NB4 (cell line): ENCODE data around the gene RTL9.

Experiments used
- DNase-seq: peaks from one replicate; pipeline ENCODE4 v3.0.0; 2010; ENCODE audit warnings: low read depth
- H3K4me3 ChIP-seq: one replicate; pipeline ENCODE4 v1.5.1; 2011; ENCODE audit warnings: mild to moderate bottlenecking, low read depth, low read length, moderate library complexity
- CTCF ChIP-seq: IDR thresholded peaks from one replicate; pipeline ENCODE4 v1.5.1; 2012; ENCODE audit warnings: low read depth, low read length
- MAX ChIP-seq: IDR thresholded peaks from 2 replicates; pipeline ENCODE4 v1.6.1; 2011; ENCODE audit warnings: low read depth, low read length
- MYC ChIP-seq: IDR thresholded peaks from 2 replicates; pipeline ENCODE4 v1.6.1; 2011; ENCODE audit warnings: low read depth, low read length
- POLR2A ChIP-seq: IDR thresholded peaks from 2 replicates; pipeline ENCODE4 v1.6.1; 2011; ENCODE audit warnings: mild to moderate bottlenecking; ENCODE audit not compliant: insufficient read length; ENCODE audit errors: extremely low read depth

The RTL9 gene

GRCh38 chrX:110399497-110399896 lies 40.8 kb downstream of the RTL9 start:
- no peak overlapping the region for H3K4me3 ChIP-seq
- TF ChIP-seq POLR2A (no peak), MAX (no peak), MYC (no peak), CTCF (no peak)
- no peak for DNase-seq

- no peak overlapping the region for H3K4me3 ChIP-seq
- no peak for DNase-seq
These were observed 41.3 kb downstream of the RTL9 start for GRCh38 chrX:110399966-110400365.

GRCh38 chrX:110401135-110401534 lies 42.5 kb downstream of the RTL9 start:
- peak; percentile 26 for DNase-seq
- TF ChIP-seq CTCF, result no peak
- TF ChIP-seq POLR2A, result no peak
- no peak for TF ChIP-seq MYC
- no peak for TF ChIP-seq MAX
- no peak overlapping the region for H3K4me3 ChIP-seq

More at GRCh38 chrX:110399966-110400365, 41.3 kb downstream of the RTL9 start:
- no peak for TF ChIP-seq CTCF
- no peak for TF ChIP-seq MAX
- TF ChIP-seq MYC, result no peak
- no peak for TF ChIP-seq POLR2A

- TF ChIP-seq POLR2A (no peak), MAX (no peak), CTCF (no peak), MYC (no peak)
- no peak for DNase-seq
- no peak overlapping the region for H3K4me3 ChIP-seq
These were observed 43.6 kb downstream of the RTL9 start for GRCh38 chrX:110402091-110402849.

- H3K4me3 ChIP-seq, result no peak overlapping the region
- DNase-seq, result no peak
- TF ChIP-seq CTCF, result no peak
- no peak for TF ChIP-seq MYC
- no peak for TF ChIP-seq MAX
These were observed 44.2 kb downstream of the RTL9 start for GRCh38 chrX:110402850-110403221.
